ENCODE measurements around the gene KRT9.

Gene KRT9

GRCh38 chr17:41518789-41519449 lies 52.9 kb downstream of the KRT9 start, which contains the start of gene KRT15:
KRT15 (minus strand) TSS chr17:41518890; CDS start chr17:41518827, 63 bp downstream.
- Histone ChIP-seq H3K4me3 (ENCODE audit: low read depth, low read length, poor library complexity, severe bottlenecking) (no peak within 1 kb of the TSS), H3F3A (ENCODE audit: insufficient read depth, low read length) (no peaks in the 10 kb centered on the region), H3K27me3 (ENCODE audit: insufficient read depth, low read length) (0 out of 2 replicates have a peak, but pooled peaks cover 3% of the 10 kb centered on the region), H3K9ac (ENCODE audit: low read length) (no peak within 1 kb of the TSS), H4K20me1 (ENCODE audit: insufficient read depth, low read length) (no peaks in the 10 kb centered on the region), H3K9me2 (ENCODE audit: low read depth, low read length) (no peaks in the 10 kb centered on the region), H3K27ac (ENCODE audit: low read depth, low read length, poor library complexity, severe bottlenecking) (no peak within 1 kb of the TSS), H3K4me1 (ENCODE audit: insufficient read depth, low read length, severe bottlenecking) (no peaks in the 10 kb centered on the region), H3K79me2 (ENCODE audit: insufficient read depth, low read length) (no peaks in the 10 kb centered on the region), H3K9me3 (ENCODE audit: low read length) (no peaks in the 10 kb centered on the region), H2AFZ (ENCODE audit: low read length) (no peak within 1 kb of the TSS), H3K36me3 (ENCODE audit: insufficient read depth, low read length) (no peaks in the 10 kb centered on the region), H3K4me2 (ENCODE audit: low read length) (no peak within 1 kb of the TSS)
- TF ChIP-seq EZH2 (IDR thresholded peaks at IDR 0.05; ENCODE audit: borderline replicate concordance, low read length) (no peak), CTCF (IDR thresholded peaks at IDR 0.05; ENCODE audit: low read length) (no peak)

GRCh38 chr17:41518031-41518430 lies 53.8 kb downstream of the KRT9 start:
- Histone ChIP-seq H2AFZ (ENCODE audit: low read length) (no peak overlapping the region), H3K4me3 (ENCODE audit: low read depth, low read length, poor library complexity, severe bottlenecking) (no peak overlapping the region), H3K4me1 (ENCODE audit: insufficient read depth, low read length, severe bottlenecking) (no peaks in the 10 kb centered on the region), H3F3A (ENCODE audit: insufficient read depth, low read length) (no peaks in the 10 kb centered on the region), H3K4me2 (ENCODE audit: low read length) (no peak overlapping the region), H3K9me2 (ENCODE audit: low read depth, low read length) (no peaks in the 10 kb centered on the region), H4K20me1 (ENCODE audit: insufficient read depth, low read length) (no peaks in the 10 kb centered on the region), H3K27ac (ENCODE audit: low read depth, low read length, poor library complexity, severe bottlenecking) (no peak overlapping the region), H3K27me3 (ENCODE audit: insufficient read depth, low read length) (0 out of 2 replicates have a peak, but pooled peaks cover 3% of the 10 kb centered on the region), H3K79me2 (ENCODE audit: insufficient read depth, low read length) (no peaks in the 10 kb centered on the region), H3K9me3 (ENCODE audit: low read length) (no peaks in the 10 kb centered on the region), H3K36me3 (ENCODE audit: insufficient read depth, low read length) (no peaks in the 10 kb centered on the region), H3K9ac (ENCODE audit: low read length) (no peak overlapping the region)
- no peak for TF ChIP-seq EZH2 (IDR thresholded peaks at IDR 0.05; ENCODE audit: borderline replicate concordance, low read length)
- TF ChIP-seq CTCF (IDR thresholded peaks at IDR 0.05; ENCODE audit: low read length), result no peak

- no peak overlapping the region for H3K9ac ChIP-seq (ENCODE audit: low read length)
- TF ChIP-seq CTCF (IDR thresholded peaks at IDR 0.05; ENCODE audit: low read length) (no peak), EZH2 (IDR thresholded peaks at IDR 0.05; ENCODE audit: borderline replicate concordance, low read length) (no peak)
- no peak overlapping the region for H3K4me3 ChIP-seq (ENCODE audit: low read depth, low read length, poor library complexity, severe bottlenecking)
- H3K36me3 ChIP-seq (ENCODE audit: insufficient read depth, low read length), result no peaks in the 10 kb centered on the region
- no peaks in the 10 kb centered on the region for H3K9me3 ChIP-seq (ENCODE audit: low read length)
- H4K20me1 ChIP-seq (ENCODE audit: insufficient read depth, low read length), result no peaks in the 10 kb centered on the region
- H3K79me2 ChIP-seq (ENCODE audit: insufficient read depth, low read length), result no peaks in the 10 kb centered on the region
- H3F3A ChIP-seq (ENCODE audit: insufficient read depth, low read length), result no peaks in the 10 kb centered on the region
- no peak overlapping the region for H3K27ac ChIP-seq (ENCODE audit: low read depth, low read length, poor library complexity, severe bottlenecking)
- no peaks in the 10 kb centered on the region for H3K27me3 ChIP-seq (ENCODE audit: insufficient read depth, low read length)
- H3K4me2 ChIP-seq (ENCODE audit: low read length), result no peak overlapping the region
- H3K4me1 ChIP-seq (ENCODE audit: insufficient read depth, low read length, severe bottlenecking), result no peaks in the 10 kb centered on the region
- no peak overlapping the region for H2AFZ ChIP-seq (ENCODE audit: low read length)
- H3K9me2 ChIP-seq (ENCODE audit: low read depth, low read length), result no peaks in the 10 kb centered on the region
Observed at GRCh38 chr17:41516830-41517283, 55.0 kb downstream of the KRT9 start.
